Ovary (tissue), 3 donors: ENCODE results near the gene PRR36.

Experiments
- CTCF ChIP-seq, 3 donors: fragments of 450-650 bp in 2 of 3; fragments of 200-600 bp in 1 of 3; IDR thresholded peaks; one replicate each; pipeline versions ENCODE4 v1.5.1 to v1.8.0; 2016 to 2022; ENCODE audit warnings: antibody characterized with exemption in 3 of 3, mild to moderate bottlenecking in 1 of 3
- EP300 ChIP-seq: sonication (generic); formaldehyde crosslinking; IDR thresholded peaks from one replicate; pipeline ENCODE4 v1.6.1; 2017; ENCODE audit warnings: antibody characterized with exemption
- donor health status: DM: no; HTN: no; CAD: no.

GRCh38 chr19:7847664-7848063 is 26.5 kb downstream of the PRR36 start:
- TF ChIP-seq EP300 (no peak), CTCF (IDR thresholded peaks at IDR 0.05) (no peak)
